T-helper 2 cell treated with Interferon-gamma antibody and Interleukin-4, amounts not matched to agents 5 μg/mL and 100 μg/mL, for 36 hours (primary cell): ENCODE data around the gene LRRK1.

Experiments
- DNase-seq: peaks from one replicate; pipeline ENCODE4 v3.0.0; 2021; ENCODE audit warnings: low spot score
- H3K27ac Mint-ChIP-seq: one replicate; pipeline ENCODE4 v1.8.0; 2021; ENCODE audit warnings: mild to moderate bottlenecking, mixed read lengths
- H3K27me3 Mint-ChIP-seq: one replicate; pipeline ENCODE4 v1.8.0; 2021; ENCODE audit warnings: low read depth, mixed read lengths
- H3K36me3 Mint-ChIP-seq: one replicate; pipeline ENCODE4 v1.8.0; 2021; ENCODE audit warnings: low read depth, mixed read lengths
- H3K4me1 Mint-ChIP-seq: one replicate; pipeline ENCODE4 v1.8.0; 2021; ENCODE audit warnings: low read depth, mixed read lengths
- H3K4me3 Mint-ChIP-seq: one replicate; pipeline ENCODE4 v1.8.0; 2022; ENCODE audit warnings: mild to moderate bottlenecking, moderate library complexity, mixed read lengths
- H3K9me3 Mint-ChIP-seq: one replicate; pipeline ENCODE4 v1.8.0; 2021; ENCODE audit warnings: mixed read lengths

The LRRK1 gene

GRCh38 chr15:100913961-100914360 lies 5.2 kb upstream of the LRRK1 start:
- Mint-ChIP-seq H3K4me3 (no peak overlapping the region), H3K9me3 (no peaks in the 10 kb centered on the region), H3K27me3 (peaks cover 37% of the 10 kb centered on the region), H3K4me1 (peaks cover 3% of the 10 kb centered on the region), H3K27ac (no peak overlapping the region), H3K36me3 (no peaks in the 10 kb centered on the region)
- DNase-seq, result no peak

- H3K27me3 Mint-ChIP-seq, result peaks cover 39% of the 10 kb centered on the region
- no peaks in the 10 kb centered on the region for H3K9me3 Mint-ChIP-seq
- H3K27ac Mint-ChIP-seq, result no peak overlapping the region
Observed at GRCh38 chr15:100914876-100915275, 4.3 kb upstream of the LRRK1 start.

DNA sequence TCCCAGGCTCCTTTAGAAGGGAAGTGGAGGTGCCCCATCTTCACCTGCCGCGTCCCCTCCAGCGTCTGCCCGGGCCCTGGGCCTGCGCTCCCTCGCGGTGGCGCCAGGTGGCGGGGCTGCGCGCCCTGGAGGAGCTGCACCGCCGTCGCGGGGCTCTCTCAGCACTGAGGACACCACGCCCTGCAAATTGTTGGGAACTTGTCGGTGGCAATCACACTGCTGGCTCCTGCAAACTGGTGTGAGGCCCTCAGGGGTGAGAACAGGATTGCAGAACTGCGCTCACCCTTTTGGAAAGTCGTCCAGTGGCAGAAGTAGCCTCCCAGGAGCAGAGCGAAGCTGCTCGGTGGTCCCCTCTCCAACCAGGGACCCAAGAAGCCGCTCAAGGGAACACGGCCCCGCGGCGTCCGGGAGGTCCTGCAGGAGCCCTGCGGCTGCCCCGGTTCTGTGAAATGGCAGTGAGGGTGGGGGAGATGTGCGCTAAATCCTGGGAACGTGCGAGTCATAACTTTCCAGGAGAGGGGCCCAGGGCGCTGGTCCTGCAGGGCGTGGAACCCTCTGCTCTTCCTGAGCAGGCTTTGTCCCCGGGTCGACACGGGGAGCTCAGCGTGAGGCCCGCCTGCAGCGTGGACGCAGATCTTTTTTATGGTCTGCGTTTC lies 995 bp upstream of the LRRK1 start:
- H3K36me3 Mint-ChIP-seq, result no peaks in the 10 kb centered on the region
- peaks cover 62% of the 10 kb centered on the region for H3K27me3 Mint-ChIP-seq
- peak overlapping the region; percentile 82 for H3K4me3 Mint-ChIP-seq
- H3K9me3 Mint-ChIP-seq, result no peaks in the 10 kb centered on the region
- no peak overlapping the region for H3K27ac Mint-ChIP-seq
- DNase-seq, result peak; percentile 64
- peaks cover 15% of the 10 kb centered on the region for H3K4me1 Mint-ChIP-seq

More at GRCh38 chr15:100914876-100915275, 4.3 kb upstream of the LRRK1 start:
- Mint-ChIP-seq H3K4me3 (no peak overlapping the region), H3K4me1 (peaks cover 3% of the 10 kb centered on the region), H3K36me3 (no peaks in the 10 kb centered on the region)
- DNase-seq, result no peak

DNA sequence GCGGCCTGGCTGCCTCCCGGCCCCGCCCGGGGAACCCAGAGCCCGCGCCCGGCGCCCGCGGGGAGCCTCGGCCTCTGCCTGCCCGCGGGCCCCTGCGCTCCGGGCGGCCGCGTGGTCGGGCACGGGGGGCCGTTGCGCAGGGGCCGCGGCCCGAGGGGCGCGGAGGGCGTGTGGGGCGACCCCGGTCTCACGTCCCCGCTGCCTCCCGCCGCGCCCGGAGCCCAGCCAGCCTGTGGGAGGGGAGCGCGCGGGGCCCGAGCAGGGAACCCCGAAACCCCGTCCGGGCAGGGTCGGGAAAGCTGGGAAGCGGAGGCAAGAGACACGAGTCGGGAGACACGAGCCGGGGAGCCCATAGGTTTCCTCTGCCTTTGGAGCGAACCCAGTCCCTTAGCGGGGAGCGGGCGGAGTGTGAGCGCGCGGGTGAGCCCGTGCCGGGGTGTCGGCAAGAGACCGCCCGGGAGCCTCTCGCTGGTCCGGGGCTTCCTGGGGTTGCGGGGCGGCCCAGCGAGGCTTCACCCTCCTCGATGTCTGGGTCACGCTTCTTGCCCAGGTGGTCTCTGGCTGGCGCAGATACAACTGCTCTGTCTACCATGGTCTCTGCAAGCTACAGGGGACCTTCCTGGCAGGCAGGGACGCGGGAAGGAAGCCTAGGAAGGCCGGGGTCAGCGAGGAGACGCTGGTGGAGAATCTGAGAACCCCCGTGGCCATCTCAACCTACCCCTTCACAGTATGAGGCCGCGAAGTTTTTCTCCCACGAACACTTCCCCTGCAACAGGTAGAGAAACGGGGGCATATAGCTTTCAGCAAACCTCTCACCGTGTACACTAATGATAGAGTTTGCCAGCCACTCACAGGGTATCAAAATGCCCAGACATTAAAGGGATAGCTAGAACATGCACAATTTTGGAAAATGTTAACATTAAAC lies 586 bp downstream of the LRRK1 start:
- Mint-ChIP-seq H3K4me1 (peaks cover 15% of the 10 kb centered on the region), H3K27me3 (peaks cover 57% of the 10 kb centered on the region), H3K9me3 (no peaks in the 10 kb centered on the region), H3K27ac (no peak overlapping the region), H3K4me3 (peak overlapping the region; percentile 54), H3K36me3 (no peaks in the 10 kb centered on the region)
- DNase-seq, result no peak

DNA sequence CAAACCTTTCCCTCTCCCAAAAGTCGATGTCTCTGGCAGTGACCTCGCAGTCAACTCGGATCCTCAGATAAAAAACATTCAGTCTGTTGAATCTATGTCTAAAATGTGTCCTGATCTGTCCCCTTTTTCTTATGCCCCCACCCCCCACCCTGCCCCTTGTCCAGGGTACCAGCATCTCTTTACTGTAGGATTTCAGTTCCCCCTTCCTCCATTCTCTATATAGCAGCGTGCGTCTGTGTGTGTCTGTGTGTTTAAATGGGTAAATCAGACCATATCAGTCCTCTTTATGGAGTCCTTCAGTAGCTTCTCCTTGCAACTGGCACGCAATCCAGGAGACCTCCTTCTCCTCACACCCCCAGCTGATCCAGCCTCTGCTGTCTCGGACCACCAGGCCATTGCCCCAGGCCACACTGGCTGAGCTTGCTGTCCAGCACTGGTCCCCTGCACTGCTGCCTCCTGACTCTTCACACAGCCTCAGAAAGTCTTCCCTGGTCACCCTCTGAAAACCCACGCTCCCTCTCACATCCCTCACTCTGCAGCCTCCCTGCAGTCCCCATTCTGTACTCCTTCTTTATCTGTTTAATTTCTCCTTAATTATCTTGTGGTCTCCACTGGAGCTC lies 1.5 kb downstream of the LRRK1 start:
- H3K4me1 Mint-ChIP-seq, result peaks cover 15% of the 10 kb centered on the region
- H3K27me3 Mint-ChIP-seq, result peaks cover 57% of the 10 kb centered on the region
- no peaks in the 10 kb centered on the region for H3K9me3 Mint-ChIP-seq
- H3K4me3 Mint-ChIP-seq, result peak overlapping the region; percentile 49
- no peak for DNase-seq
- no peaks in the 10 kb centered on the region for H3K36me3 Mint-ChIP-seq
- no peak overlapping the region for H3K27ac Mint-ChIP-seq

DNA sequence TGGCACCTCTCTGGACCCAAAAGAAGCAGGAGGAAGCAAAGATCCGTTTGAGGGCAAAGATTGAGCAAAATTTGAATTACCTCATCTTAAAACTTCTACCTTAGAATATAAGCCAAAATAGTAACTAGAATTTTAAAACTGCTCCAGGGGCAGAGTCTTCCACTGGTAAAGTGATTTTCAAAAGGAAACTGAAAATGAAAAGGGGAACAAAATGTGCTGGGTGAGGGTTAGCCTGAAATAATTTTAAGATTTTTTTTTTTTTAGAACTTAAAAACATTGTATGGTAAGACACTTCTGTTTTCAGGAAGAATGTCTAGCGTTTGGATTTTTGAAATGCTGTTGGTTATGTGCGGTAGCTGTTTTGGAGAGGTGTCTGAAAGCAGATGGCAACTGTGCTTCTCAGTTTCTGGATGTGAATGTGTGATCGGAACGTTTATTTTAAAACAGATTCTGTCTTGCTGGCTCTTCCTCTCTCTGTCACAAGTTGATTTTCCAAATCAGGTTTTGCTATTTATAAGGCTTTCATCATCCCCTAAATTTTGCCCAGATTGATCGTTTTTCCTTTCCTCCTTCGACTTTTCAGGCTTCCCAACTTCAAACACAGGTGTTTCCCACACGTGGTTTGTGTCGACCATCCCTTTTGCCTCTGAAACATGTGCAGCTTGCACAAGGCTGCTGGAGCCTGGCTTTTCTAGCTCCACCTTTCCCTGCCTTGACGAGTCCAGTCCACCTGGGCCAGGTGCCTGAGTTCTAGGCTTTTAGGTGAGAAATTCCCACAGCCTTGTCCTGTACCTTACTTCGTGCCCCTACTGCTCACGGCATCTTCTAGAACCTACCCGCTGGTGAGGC lies 3.3 kb downstream of the LRRK1 start:
- Mint-ChIP-seq H3K9me3 (no peaks in the 10 kb centered on the region), H3K4me3 (peak overlapping the region; percentile 53), H3K27ac (no peak overlapping the region), H3K27me3 (peaks cover 49% of the 10 kb centered on the region), H3K36me3 (no peaks in the 10 kb centered on the region), H3K4me1 (peaks cover 15% of the 10 kb centered on the region)
- no peak for DNase-seq

DNA sequence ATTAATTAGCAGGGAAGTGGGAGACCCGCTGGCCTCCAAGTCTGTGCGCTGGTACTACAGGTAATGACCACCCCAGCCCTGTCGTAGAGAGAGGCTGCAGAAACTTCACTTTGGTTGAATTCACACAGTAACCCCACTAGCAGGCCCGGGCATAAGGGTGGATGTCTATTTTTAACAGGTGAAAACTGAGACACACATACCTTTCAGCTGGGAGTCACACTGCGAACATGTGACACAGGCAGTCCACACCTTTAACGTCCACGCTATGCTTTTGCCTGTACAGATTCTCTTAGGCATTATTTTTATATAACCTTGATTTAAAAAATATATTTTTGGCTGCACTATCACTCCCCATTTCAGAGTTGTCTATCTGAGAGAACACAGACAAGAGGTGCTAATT lies 3.9 kb downstream of the LRRK1 start:
- no peaks in the 10 kb centered on the region for H3K36me3 Mint-ChIP-seq
- peaks cover 15% of the 10 kb centered on the region for H3K4me1 Mint-ChIP-seq
- H3K4me3 Mint-ChIP-seq, result no peak overlapping the region
- H3K27me3 Mint-ChIP-seq, result peaks cover 45% of the 10 kb centered on the region
- no peak overlapping the region for H3K27ac Mint-ChIP-seq
- H3K9me3 Mint-ChIP-seq, result no peaks in the 10 kb centered on the region
- no peak for DNase-seq

DNA sequence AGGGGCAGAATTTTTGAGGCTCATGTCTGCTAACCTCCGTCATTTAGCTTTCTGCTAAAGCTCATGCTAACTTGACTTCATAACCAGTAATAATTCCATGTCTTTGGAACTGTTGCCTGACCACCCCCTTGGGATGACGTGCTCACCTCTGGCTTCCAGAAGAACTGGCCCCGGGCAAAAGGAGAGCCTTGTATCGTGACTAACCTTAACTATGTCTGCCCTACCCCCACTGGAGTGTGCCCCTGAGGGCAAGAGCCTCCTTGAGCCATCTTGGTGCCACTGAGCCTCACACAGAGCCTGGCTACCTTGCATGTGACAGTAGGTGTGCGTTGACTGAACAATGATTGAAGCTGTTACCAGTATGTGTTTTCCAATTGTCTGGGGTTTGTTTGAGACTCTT lies 4.7 kb downstream of the LRRK1 start:
- H3K36me3 Mint-ChIP-seq, result no peaks in the 10 kb centered on the region
- H3K9me3 Mint-ChIP-seq, result no peaks in the 10 kb centered on the region
- peaks cover 12% of the 10 kb centered on the region for H3K4me1 Mint-ChIP-seq
- H3K27me3 Mint-ChIP-seq, result peaks cover 37% of the 10 kb centered on the region
- H3K27ac Mint-ChIP-seq, result no peak overlapping the region
- no peak overlapping the region for H3K4me3 Mint-ChIP-seq
- DNase-seq, result no peak

DNA sequence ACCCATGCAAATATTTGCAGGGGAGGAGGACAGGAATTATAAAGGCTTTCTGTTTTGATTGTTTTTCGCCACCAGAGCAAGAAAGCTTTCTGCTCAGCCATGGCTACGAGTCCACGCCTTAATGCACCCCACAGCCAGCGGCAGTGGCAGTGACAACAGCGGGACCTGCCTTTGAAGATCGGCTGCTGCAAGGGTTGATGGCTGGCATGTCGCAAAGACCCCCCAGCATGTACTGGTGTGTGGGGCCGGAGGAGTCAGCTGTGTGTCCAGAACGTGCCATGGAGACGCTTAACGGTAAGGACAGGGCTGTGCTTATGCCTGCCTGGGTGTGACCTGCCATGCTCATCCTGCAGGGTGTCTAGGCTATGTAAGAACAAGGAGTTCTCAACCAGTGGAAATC lies 5.3 kb downstream of the LRRK1 start:
- Mint-ChIP-seq H3K9me3 (no peaks in the 10 kb centered on the region), H3K27ac (no peak overlapping the region), H3K4me3 (no peak overlapping the region), H3K36me3 (no peaks in the 10 kb centered on the region), H3K4me1 (peaks cover 12% of the 10 kb centered on the region), H3K27me3 (peaks cover 37% of the 10 kb centered on the region)
- DNase-seq, result no peak

GRCh38 chr15:100925480-100925879 lies 6.3 kb downstream of the LRRK1 start:
- peaks cover 30% of the 10 kb centered on the region for H3K27me3 Mint-ChIP-seq
- DNase-seq, result no peak
- no peak overlapping the region for H3K4me3 Mint-ChIP-seq
- H3K27ac Mint-ChIP-seq, result no peak overlapping the region
- no peaks in the 10 kb centered on the region for H3K9me3 Mint-ChIP-seq
- no peaks in the 10 kb centered on the region for H3K36me3 Mint-ChIP-seq
- peaks cover 10% of the 10 kb centered on the region for H3K4me1 Mint-ChIP-seq

DNA sequence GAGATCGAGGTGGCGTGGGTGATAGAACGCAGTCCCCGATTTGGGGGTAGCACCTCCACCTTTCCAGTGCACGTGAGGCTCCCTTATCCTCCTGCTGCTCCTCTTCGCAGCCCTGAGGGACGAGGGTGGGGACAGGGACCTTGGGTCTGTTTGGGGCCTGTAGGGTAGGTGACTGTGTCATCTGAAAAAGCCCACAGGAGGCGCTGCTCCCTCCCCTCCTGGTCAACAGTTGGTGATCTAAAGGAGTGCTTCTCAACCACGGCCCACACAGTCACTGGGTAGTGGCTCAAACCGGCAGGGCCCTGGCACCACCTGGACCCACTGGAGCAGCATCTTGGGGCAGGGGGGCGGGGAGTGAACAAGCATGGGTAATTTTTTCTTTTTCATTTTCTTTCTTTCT lies 7.1 kb downstream of the LRRK1 start:
- DNase-seq, result no peak
- no peak overlapping the region for H3K27ac Mint-ChIP-seq
- no peak overlapping the region for H3K4me3 Mint-ChIP-seq
- no peaks in the 10 kb centered on the region for H3K9me3 Mint-ChIP-seq
- H3K36me3 Mint-ChIP-seq, result no peaks in the 10 kb centered on the region
- peaks cover 22% of the 10 kb centered on the region for H3K27me3 Mint-ChIP-seq
- H3K4me1 Mint-ChIP-seq, result peaks cover 10% of the 10 kb centered on the region

GRCh38 chr15:100926971-100927756 lies 8.0 kb downstream of the LRRK1 start:
- Mint-ChIP-seq H3K36me3 (no peaks in the 10 kb centered on the region), H3K9me3 (no peaks in the 10 kb centered on the region), H3K4me3 (no peak overlapping the region), H3K27ac (no peak overlapping the region), H3K27me3 (peaks cover 14% of the 10 kb centered on the region), H3K4me1 (peaks cover 8% of the 10 kb centered on the region)
- DNase-seq, result no peak
